Hepatocyte (in vitro differentiated cells): ENCODE results near the gene LRMDA.

ENCODE experiments used
- CTCF ChIP-seq: fragments of 200-600 bp; sonication (generic); IDR thresholded peaks from 2 replicates; pipeline ENCODE4 v1.5.1; 2016; ENCODE audit warnings: antibody characterized with exemption, mild to moderate bottlenecking; ENCODE audit not compliant: poor library complexity
- EZH2 ChIP-seq: fragments of 200-600 bp; sonication (generic); IDR thresholded peaks from 2 replicates; pipeline ENCODE4 v1.6.1; 2016; ENCODE audit warnings: antibody characterized with exemption, mild to moderate bottlenecking, borderline replicate concordance
- EZH2phosphoT487 ChIP-seq: fragments of 200-600 bp; sonication (generic); IDR thresholded peaks from one replicate; pipeline ENCODE4 v1.6.1; 2018; ENCODE audit warnings: antibody characterized with exemption, mild to moderate bottlenecking, low read depth, moderate library complexity; ENCODE audit not compliant: unreplicated experiment, severe bottlenecking

- no peak for TF ChIP-seq CTCF
- TF ChIP-seq EZH2: no peak
- TF ChIP-seq EZH2phosphoT487: no peak
These were observed 1005.0 kb downstream of the LRMDA start for GRCh38 chr10:76436401-76436811.
